Neural cell (in vitro differentiated cells): ENCODE results near the gene SBNO1. TPM values are rescaled to one million over a fixed set of nuclear protein-coding genes. Genes with fewer than 3 reads are reported as not detected.

Experiments used
- H2AFZ ChIP-seq: fragments of 200-600, 300-800 bp; sonication (generic), shearing (Covaris generic); 2 replicates; pipeline ENCODE4 v1.6.0; 2014; ENCODE audit warnings: low read depth, mild to moderate bottlenecking, antibody characterized with exemption, low read length, moderate library complexity
- H3F3A ChIP-seq: fragments of 200-600 bp; shearing (Covaris generic); 2 replicates; pipeline ENCODE4 v1.6.1; 2016; ENCODE audit warnings: mild to moderate bottlenecking, moderate library complexity, mixed read lengths, antibody characterized with exemption, low read length; ENCODE audit not compliant: insufficient read depth, poor library complexity, severe bottlenecking
- H3K27ac ChIP-seq: fragments of 200-600, 300-800 bp; sonication (generic), shearing (Covaris generic); 2 replicates; pipeline ENCODE4 v1.5.1; 2014; ENCODE audit warnings: mild to moderate bottlenecking, low read length, moderate library complexity
- H3K27me3 ChIP-seq: fragments of 300-800, 200-600 bp; sonication (generic), shearing (Covaris generic); 2 replicates; pipeline ENCODE4 v1.6.0; 2014; ENCODE audit warnings: mild to moderate bottlenecking, low read depth, low read length, moderate library complexity; ENCODE audit not compliant: insufficient read depth
- H3K36me3 ChIP-seq: fragments of 300-800, 200-600 bp; sonication (generic), shearing (Covaris generic); 2 replicates; pipeline ENCODE4 v1.5.1; 2014; ENCODE audit warnings: mild to moderate bottlenecking, antibody characterized with exemption, low read length, moderate library complexity; ENCODE audit not compliant: insufficient read depth
- H3K4me2 ChIP-seq: fragments of 300-800, 200-600 bp; sonication (generic), shearing (Covaris generic); 2 replicates; pipeline ENCODE4 v1.6.0; 2014; ENCODE audit warnings: mild to moderate bottlenecking, low read length
- H3K4me3 ChIP-seq: fragments of 300-800, 200-600 bp; sonication (generic), shearing (Covaris generic); 2 replicates; pipeline ENCODE4 v1.5.1; 2014; ENCODE audit warnings: mild to moderate bottlenecking, low read length, moderate library complexity
- H3K79me2 ChIP-seq: fragments of 200-600 bp; shearing (Covaris generic); replicated peaks from 2 replicates; pipeline ENCODE4 v1.6.0; 2014; ENCODE audit warnings: mild to moderate bottlenecking, low read length, moderate library complexity; ENCODE audit not compliant: insufficient read depth
- H3K9ac ChIP-seq: fragments of 300-800, 200-600 bp; sonication (generic), shearing (Covaris generic); 2 replicates; pipeline ENCODE4 v1.6.1; 2016; ENCODE audit warnings: mild to moderate bottlenecking, low read length, mixed read lengths
- H3K9me2 ChIP-seq: fragments of 200-600 bp; shearing (Covaris generic); 2 replicates; pipeline ENCODE4 v1.6.1; 2016; ENCODE audit warnings: mild to moderate bottlenecking, low read length, mixed read lengths; ENCODE audit not compliant: insufficient read depth
- H3K9me3 ChIP-seq: fragments of 200-600, 300-800 bp; sonication (generic), shearing (Covaris generic); 2 replicates; pipeline ENCODE4 v1.6.1; 2016; ENCODE audit warnings: mild to moderate bottlenecking, mixed run types, low read length, moderate library complexity, mixed read lengths
- H4K20me1 ChIP-seq: fragments of 200-600 bp; shearing (Covaris generic); 2 replicates; pipeline ENCODE4 v1.6.1; 2016; ENCODE audit warnings: mild to moderate bottlenecking, mixed run types; ENCODE audit not compliant: insufficient read depth
- CTCF ChIP-seq: fragments of 450-650 bp; IDR thresholded peaks from 2 replicates; pipeline ENCODE4 v1.5.1; 2014; ENCODE audit warnings: antibody characterized with exemption, mild to moderate bottlenecking, moderate library complexity; ENCODE audit not compliant: poor library complexity, severe bottlenecking
- EP300 ChIP-seq: fragments of 450-650 bp; conservative IDR thresholded peaks from 2 replicates; pipeline ENCODE4 v1.6.1; 2014; ENCODE audit warnings: antibody characterized with exemption, mild to moderate bottlenecking, moderate library complexity; ENCODE audit not compliant: poor library complexity, severe bottlenecking
- EZH2 ChIP-seq: fragments of 200-600, 300-800 bp; shearing (Covaris generic), sonication (generic); IDR thresholded peaks from 2 replicates; pipeline ENCODE4 v1.6.1; 2014; ENCODE audit warnings: antibody characterized with exemption, low read length, borderline replicate concordance, mild to moderate bottlenecking; ENCODE audit not compliant: insufficient read depth, poor library complexity, severe bottlenecking
- MXI1 ChIP-seq: fragments of 450-650 bp; conservative IDR thresholded peaks from 2 replicates; pipeline ENCODE4 v1.6.1; 2014; ENCODE audit warnings: antibody characterized with exemption, mild to moderate bottlenecking; ENCODE audit not compliant: poor library complexity, severe bottlenecking
- POLR2AphosphoS5 ChIP-seq: IDR thresholded peaks from 2 replicates; pipeline ENCODE4 v1.6.1; 2012
- RAD21 ChIP-seq: fragments of 450-650 bp; conservative IDR thresholded peaks from 2 replicates; pipeline ENCODE4 v1.6.1; 2014; ENCODE audit warnings: antibody characterized with exemption, mild to moderate bottlenecking, moderate library complexity
- TAF1 ChIP-seq: IDR thresholded peaks from 2 replicates; pipeline ENCODE4 v1.6.1; 2012; ENCODE audit warnings: low read depth
- polyA plus RNA-seq: library from polyadenylated mRNA; depleted of rRNA; stranded (reverse); fragments of >200 nt; gene quantifications from 2 replicates; pipeline ENCODE4 v1.2.3, GENCODE V29; 2014
- small RNA-seq, 3 experiments: library from RNA; depleted of rRNA; stranded (forward); fragments of <200 nt; gene quantifications; one replicate each; pipeline ENCODE3, GENCODE V24; 2012

Gene SBNO1
- polyA plus RNA-seq, 1 donor from 2014 or later, result 17.9 TPM

DNA sequence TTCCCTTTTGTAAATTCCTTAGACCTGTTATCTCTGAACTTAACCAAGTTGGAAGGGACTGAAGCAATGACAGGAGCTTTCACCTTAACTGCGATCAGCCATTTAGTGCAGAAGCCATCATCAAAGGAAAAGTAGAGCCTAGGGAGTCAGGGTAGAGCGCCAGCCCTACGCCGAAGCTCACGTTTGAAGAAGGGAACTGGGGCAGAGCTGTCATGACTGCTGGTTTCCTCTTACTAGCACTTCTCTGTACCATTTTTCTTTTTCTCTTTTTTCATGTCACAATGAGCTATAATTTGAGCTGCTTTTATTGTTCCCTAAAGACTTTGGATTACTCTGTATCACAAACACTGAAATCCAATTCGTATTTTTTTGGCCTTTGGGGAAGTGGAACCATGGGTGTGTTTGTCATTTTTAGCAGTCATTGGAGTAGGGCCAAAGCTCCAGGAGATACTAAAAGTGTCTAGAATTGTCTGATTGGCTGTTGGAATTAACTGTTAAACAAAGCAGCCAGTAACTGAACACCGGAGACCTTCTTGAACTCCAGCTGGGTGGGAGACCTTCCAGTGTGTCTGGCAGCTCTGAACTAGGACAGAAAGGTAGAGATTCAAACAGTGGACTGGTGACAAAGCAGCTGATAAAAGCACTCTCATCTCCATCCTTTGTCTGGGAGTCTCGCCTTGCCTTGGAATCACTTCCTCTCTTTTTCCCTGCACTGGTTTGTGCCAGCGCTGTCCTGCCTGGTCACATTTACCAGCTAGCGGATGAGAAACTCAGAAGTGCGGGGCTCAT is 122.3 kb downstream of the SBNO1 start:
- H2AFZ ChIP-seq, result no peak overlapping the region
- TF ChIP-seq CTCF, result no peak
- TF ChIP-seq POLR2AphosphoS5, result no peak
- no peak for TF ChIP-seq EZH2
- no peak for TF ChIP-seq RAD21
- TF ChIP-seq MXI1, result no peak
- no peak for TF ChIP-seq EP300
- TF ChIP-seq TAF1, result no peak
- no peaks in the 10 kb centered on the region for H3K9me2 ChIP-seq
- no peaks in the 10 kb centered on the region for H3K27me3 ChIP-seq
- H3K4me3 ChIP-seq, result no peak overlapping the region
- H3F3A ChIP-seq, result no peaks in the 10 kb centered on the region
- no peak overlapping the region for H3K27ac ChIP-seq
- no peak overlapping the region for H3K4me2 ChIP-seq
- no peaks in the 10 kb centered on the region for H3K36me3 ChIP-seq
- no peaks in the 10 kb centered on the region for H3K9me3 ChIP-seq
- no peaks in the 10 kb centered on the region for H4K20me1 ChIP-seq
- H3K79me2 ChIP-seq, result peaks cover 4% of the 10 kb centered on the region
- H3K9ac ChIP-seq, result no peak overlapping the region

Small RNAs within 50 kb of the gene (small RNA-seq; reads per million reads assigned to genes)
- gene RF00019 (0 to 1.2 (median 0) reads per million in 3 experiments), gene RNA5SP375 (0 reads per million in 3 experiments)

Other genes with a start within 250 kb of the SBNO1 start
- gene PITPNM2, start 213.8 kb downstream of the SBNO1 start, polyA plus RNA-seq, result 0.52 and 0.82 TPM in 2 replicates
- 59.1 and 66.8 TPM in 2 replicates for gene MPHOSPH9, start 131.7 kb downstream of the SBNO1 start, polyA plus RNA-seq
- gene MTRFR, start 131.4 kb downstream of the SBNO1 start, polyA plus RNA-seq, result 24.1 and 30.0 TPM in 2 replicates
- 97.6 and 101 TPM in 2 replicates for gene CDK2AP1, start 93.0 kb downstream of the SBNO1 start, polyA plus RNA-seq
- 28.9 and 40.0 TPM in 2 replicates for gene KMT5A, start 19.3 kb upstream of the SBNO1 start, polyA plus RNA-seq
- gene RILPL2, start 71.8 kb upstream of the SBNO1 start, polyA plus RNA-seq, result 0.07 and 0.20 TPM in 2 replicates
- 21.2 and 22.7 TPM in 2 replicates for gene SNRNP35, start 93.3 kb upstream of the SBNO1 start, polyA plus RNA-seq
- 1.4 and 9.0 TPM in 2 replicates for gene RILPL1, start 168.9 kb upstream of the SBNO1 start, polyA plus RNA-seq
- 159 and 172 TPM in 2 replicates for gene TMED2, start 219.7 kb upstream of the SBNO1 start, polyA plus RNA-seq
- 58.8 and 75.7 TPM in 2 replicates for gene DDX55, start 237.3 kb upstream of the SBNO1 start, polyA plus RNA-seq